ENCODE data around the gene PRUNE2.
"Not testable (repeated sequence)": the region's sequence is repeated elsewhere in the genome, so short reads cannot be mapped to it uniquely, and the experiment has no call there.

PRUNE2 gene

DNA sequence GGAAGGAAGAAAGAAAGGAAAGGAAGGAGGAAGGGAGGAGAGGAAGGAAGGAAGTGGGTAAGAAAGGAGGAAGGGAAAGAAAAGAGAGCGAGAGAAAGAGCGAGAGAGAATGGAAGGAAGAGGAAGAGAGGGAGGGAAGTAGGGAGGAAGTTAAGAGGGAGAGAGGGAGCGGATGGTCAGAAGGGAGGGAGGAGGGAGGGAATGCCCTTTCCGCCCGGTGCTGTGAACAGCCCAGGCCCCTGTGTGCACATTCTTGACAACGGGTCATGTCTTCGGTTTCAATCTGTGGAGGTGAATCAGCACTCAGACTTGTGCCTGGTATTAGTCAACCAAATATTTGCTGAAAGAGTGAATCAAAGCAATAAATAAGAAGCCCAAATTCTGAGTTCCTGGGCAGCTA lies 39.2 kb downstream of the PRUNE2 start:
- no peak for DNase-seq

DNA sequence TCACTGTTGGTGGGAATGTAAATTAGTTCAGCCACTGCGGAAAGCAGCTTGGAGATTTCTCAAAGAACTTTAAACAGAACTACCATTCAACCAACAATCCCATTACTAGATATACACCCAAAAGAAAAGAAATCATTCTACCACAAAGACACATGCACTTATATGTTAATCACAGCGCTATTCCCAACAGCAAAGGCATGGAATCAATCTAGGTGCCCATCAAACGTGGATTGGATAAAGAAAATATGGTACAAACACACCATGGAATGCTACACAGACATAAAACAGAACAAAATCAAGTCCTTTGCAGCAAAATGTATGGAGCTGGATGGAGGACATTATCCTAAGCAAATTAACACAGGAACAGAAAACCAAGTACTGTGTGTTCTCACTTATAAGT lies 42.1 kb downstream of the PRUNE2 start:
- no peak for DNase-seq

DNA sequence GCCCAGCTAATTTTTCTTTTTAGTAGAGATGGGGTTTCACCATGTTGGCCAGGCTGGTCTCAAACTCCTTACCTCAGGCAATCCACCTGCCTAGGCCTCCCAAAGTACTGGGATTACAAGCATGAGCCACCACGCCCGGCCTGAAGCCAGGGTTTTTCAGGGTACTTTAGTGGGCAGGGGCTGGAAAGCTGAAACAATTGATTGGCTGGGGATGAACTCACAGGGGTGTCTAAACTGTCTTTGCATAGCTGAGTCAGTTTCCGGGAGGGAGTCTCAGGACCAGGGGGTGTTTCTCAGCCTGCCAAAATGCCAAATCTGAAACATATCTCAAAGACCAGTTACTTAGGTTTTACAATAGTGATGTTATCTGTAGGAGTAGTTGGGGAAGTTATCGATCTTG lies 46.1 kb downstream of the PRUNE2 start:
- no peak for DNase-seq

DNA sequence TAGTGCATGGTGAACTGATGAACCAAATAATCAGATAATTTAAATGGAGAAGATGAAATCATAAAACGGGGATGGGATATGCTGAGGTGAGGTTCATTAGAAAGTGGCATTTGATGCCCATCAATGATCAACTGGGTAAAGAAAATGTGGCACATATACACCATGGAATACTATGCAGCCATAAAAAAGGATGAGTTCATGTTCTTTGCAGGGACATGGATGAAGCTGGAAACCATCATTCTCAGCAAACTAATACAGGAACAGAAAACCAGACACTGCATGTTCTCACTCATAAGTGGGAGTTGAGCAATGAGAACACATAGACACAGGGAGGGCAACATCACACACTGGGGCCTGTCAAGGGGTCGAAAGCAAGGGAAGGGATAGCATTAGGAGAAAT lies 47.7 kb downstream of the PRUNE2 start:
- not testable (repeated sequence) for DNase-seq

DNA sequence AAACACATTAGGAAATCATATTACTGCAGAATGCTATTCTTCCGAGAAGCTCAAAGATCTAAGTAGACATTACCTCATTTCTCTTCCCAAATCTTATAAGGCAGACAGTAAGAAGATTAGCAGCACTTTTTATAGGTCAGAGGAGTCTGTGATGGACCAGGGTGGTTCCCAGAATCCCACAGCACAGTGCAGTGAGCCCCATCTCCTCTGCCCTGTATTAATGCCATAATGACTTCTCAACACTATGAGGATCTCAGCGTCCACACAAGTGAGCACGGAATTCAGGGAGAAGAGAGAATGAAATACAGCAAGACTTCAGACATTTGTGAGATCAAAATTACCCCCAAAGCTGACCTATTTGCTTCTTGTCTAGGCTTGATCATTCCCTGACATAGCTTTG lies 49.9 kb downstream of the PRUNE2 start:
- no peak for DNase-seq

DNA sequence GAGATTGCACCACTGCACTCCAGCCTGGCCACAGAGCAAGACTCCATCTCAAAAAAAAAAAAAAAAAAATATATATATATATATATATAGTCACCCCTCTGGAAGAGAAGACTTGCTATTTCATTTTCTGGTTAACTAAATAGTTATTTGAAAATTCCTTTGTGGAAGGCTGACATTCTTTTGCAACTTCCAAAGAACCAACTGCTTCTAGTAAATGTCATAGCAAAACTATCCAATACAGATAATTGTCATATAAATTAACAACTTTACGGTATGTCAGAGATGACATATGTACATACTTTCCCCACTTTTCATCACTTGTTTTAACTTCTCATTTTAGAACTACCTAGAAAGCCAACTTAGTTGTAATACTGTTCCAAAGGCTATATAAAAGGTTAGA lies 50.9 kb downstream of the PRUNE2 start:
- DNase-seq: no peak

DNA sequence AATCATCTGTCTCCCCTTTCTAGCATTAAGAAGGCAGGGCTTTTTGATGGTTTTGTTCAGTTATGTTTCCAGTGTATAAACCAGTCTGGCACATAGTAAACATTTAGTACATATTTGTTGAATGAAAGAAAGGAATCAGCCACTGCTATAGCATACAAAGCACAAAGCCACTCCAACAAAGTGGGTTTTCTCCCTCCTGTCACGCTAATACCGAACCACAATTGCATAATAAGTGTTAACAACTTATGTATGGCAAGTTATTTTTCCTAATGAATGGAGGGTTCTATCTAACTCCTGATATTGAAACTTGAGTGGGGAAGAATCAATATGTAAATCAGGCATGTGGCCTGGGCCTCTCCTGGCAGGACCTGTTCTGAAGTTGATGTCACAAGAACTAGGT lies 53.9 kb downstream of the PRUNE2 start:
- no peak for DNase-seq

DNA sequence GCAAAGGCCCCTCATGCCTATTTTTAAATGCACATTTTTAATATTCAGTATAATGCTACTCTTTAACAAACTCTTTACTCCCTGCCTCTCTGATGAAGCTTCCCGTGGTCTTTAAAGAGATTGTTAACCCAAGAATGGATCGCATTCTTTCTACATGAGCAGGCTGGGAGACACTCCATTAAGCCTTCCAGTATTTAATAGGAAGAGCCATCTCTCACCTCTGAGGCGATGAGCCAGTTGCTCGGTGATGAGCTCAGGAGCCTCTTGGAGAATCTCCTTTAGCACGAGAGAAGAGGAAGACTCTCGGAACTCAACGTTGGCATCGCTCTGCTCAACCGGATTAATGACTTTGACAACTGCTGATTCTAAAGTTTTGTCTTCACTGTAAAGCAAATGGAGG lies 59.6 kb downstream of the PRUNE2 start:
- no peak for DNase-seq

DNA sequence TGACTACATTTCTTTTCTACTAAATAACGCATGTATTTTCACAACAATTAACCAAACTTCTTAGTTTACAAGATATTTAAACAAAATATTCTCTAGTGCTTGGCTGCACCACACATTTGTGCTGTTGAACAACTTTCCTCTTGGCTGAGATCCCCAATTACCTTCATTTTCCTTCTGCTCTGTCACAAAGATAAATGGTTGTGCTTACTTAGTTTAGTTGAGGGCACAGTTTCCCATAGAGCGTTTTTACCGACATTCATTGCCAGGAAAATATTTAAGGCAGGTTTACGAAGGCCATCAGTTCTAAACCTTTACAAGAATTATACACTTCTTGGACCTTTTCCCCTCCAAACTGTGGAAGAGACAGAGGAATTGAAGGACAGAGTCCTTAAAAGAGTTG lies 60.7 kb downstream of the PRUNE2 start:
- no peak for DNase-seq

DNA sequence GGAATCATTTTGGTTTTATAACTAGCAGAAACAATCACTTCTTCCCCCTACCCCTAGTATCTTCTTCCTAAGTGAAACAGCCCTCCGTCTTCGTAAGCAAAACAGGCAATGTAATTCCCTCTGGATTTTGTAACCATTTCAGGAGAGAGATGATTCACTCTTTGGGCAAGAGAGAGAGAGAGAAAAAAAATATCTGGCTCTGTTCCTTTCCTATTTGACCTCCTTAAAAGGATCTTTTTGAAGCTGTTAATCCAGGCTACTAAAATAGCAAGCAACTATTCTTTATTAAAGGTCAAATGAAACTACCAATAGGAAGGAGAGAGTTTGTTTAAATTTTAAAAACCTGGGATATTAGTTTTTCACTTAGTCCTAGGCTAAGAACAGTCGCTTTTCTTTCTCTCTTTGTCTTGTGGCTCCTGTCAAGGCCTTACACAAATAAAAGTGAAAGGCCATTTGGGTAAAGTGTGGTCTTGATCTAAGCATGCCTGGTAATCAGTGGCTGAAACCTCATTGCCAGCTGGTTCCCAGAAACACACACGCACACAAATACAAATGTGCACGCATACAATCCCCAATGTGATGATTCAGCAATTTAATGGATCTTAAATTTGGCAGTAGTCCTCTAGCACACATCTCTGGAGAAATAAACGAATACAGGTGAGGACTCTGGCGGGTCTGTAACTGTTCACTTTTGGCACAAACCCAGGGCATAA lies 70.2 kb downstream of the PRUNE2 start:
- DNase-seq: no peak

DNA sequence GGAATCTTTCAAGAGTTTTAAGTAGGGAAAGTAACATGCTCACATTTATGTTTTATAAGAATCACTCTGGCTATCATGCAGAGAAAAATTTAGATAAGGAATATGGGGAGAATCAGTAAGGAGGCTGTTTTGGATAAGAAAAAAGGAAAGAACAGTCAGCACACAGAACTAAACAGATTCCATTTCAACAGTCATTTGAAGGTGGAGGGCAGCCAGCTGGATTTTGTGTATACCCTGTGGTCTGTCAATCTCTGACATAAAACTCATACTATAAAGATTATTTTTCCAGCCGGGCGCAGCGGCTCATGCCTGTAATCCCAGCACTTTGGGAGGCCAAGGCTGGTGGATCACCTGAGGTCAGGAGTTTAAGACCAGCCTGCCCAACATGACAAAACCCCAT lies 77.5 kb downstream of the PRUNE2 start:
- DNase-seq: no peak

DNA sequence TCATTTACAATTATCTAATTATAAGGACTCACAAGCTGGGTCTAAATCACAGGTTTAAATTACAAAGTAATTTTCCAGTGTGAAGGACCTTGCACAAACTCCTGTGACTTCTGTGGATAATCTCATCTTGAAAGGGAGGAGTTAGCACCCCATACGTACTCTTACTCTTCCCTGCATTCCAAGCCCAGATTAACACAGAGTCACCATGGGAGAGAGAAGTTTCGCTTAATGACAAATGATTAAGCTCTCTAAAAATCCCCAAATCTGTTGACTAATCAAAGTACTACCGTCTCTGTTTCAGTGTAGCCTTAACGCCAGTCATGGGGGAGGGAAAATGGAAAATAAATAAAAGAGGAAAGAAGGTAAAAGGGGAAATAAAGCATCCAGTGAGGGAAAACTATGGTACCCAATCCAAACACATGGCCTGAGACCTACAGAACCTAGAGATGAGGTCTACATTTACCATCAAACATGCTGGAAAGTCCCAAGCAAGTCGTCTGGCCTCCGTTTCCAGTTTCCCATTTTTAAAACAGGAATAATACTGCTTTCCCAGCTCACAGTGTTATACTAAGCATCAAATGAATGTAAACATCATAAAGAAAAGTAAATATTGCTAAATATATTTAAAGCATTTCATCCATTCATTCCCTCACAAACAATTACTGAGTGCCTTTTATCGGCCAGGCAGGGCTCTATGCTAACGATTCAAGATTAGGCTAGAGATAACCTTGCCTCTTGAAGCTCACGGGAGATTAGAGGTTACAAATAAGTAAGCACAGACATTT lies 78.4 kb downstream of the PRUNE2 start:
- no peak for DNase-seq

DNA sequence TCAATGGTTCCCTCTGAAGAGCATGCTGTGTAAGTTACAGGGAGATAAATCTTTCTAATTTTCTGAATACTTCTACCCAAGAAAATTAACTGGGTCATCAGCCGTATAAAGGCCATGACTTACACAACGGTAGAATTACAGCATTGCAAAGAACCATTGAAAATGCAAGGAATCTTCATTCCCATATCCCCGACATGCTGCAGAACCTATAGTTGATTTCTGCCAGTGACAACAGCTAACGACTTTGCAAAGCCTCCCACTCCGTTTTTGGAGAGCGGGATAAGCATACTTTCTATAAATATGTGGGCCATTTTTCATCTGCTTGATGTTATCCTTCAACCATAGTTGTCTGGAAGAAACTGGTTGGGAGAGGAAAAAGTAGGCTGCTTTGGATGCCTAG lies 85.5 kb downstream of the PRUNE2 start:
- no peak for DNase-seq

DNA sequence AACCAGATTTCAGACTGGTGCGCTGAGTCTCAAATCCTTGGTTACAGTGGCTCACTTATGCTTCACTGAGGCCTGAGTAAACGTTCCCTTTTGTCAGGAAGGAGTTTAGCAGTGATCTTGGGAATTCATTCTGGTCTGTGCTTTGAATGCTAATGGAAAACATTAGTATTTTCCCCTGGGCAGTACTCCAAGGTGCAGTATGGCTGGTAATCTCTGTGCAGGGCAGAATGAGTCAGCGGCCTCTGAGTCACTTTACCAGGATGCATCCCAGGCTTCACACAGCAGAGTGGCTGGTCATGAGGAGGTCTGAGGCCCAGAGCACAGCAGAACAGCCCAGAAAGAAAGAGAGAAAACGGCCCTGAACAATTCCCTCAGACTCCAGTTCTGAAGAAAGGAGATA lies 87.6 kb downstream of the PRUNE2 start:
- no peak for DNase-seq

DNA sequence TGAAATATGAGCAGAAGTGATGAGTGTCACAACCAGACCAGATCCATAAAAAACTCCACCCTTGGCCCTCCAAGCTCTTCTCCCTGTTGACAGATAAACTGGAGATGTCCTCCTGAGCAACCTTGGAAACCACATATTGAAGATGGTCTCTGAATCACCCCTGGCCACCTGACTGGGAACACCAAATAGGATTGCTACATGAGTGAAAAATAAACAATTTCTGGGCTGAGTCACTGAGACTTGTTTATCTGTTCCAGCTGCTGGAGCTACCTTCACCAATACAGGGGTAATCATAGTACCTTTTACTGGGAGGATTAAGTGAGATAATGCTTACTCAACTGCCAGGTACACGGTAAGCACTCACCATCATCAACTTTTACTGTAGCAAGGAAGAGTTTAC lies 88.4 kb downstream of the PRUNE2 start:
- no peak for DNase-seq

DNA sequence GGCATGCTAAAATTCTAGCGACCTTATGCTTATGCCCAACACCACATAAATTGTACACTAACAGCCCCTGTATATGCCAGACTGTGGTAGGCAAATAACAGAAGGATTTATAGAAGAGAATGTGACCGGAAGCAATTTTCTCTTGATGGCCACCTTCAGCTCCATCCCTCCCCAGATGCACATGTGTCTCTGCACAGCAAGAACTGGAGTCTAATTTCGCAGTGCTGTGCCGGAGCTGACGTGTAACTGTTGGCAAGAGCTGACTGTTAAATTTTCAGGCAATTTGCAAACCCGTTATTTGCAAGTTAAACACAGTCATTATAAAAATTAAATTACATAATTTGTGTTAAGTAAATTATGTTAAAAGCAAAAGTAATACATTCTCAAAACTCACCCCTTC lies 93.3 kb downstream of the PRUNE2 start:
- no peak for DNase-seq

DNA sequence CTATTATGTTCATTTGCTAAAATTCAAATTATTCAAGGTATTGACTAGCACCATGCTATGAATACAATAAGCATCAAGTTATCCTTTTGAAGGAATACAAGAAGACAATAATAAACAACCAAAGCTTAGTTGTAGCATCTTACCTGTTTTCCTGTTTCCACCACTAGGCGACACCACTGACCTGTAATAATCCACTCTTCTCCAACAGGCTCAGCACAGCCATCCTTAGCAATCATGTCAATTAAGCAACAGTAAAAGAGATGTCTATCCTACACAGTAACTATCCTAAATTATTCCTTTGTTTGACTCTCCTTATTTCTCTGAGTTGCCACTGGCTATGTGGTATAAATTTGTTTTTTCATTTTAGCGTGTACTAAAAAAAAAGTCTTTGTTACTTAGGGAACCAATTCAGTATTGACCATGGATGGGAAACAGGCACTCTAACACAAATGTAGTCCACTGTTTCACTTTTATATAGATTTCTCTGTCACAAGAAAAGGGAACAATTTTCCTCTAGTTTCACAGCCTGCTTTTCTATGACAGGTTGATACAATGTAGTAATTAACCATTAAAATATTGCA lies 95.4 kb downstream of the PRUNE2 start:
- no peak for DNase-seq

DNA sequence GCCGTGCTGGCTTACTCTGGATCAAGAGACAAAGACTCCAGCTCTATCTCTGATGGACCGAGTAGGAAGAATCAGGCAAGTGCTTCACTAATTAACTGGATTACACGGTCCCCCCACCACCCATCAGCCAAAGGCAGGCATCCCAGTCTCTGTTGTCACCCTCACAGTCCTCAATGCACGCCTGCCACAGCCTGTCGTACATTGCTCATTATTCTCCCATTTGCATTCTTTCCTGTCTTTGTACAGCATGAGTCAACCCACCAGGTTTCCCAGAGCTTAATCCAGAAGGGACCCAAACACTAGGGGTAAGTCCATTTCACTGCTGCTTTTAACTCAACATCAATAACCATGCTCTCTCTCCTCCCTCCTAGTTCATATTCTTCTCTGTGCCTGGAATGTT lies 97.3 kb downstream of the PRUNE2 start:
- DNase-seq: no peak

DNA sequence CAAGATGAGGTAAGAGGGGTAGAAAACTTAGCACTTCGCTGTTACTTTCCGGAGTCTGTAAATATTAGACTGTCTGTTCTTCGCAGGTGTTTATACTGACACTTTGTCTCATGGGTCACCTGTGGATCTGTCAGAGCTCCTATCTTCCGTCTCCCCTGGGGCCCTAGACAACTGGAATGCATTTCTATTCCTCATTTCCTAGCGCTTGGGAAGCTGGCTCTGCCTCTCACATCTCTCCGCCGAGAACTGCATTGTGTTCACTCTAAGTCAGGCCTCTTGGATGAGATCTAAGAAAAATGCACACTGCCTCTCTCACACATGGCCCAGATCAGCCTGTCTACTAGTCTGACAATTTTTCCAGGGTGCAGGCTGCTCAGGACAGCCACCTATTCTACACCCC lies 102.2 kb downstream of the PRUNE2 start:
- no peak for DNase-seq

DNA sequence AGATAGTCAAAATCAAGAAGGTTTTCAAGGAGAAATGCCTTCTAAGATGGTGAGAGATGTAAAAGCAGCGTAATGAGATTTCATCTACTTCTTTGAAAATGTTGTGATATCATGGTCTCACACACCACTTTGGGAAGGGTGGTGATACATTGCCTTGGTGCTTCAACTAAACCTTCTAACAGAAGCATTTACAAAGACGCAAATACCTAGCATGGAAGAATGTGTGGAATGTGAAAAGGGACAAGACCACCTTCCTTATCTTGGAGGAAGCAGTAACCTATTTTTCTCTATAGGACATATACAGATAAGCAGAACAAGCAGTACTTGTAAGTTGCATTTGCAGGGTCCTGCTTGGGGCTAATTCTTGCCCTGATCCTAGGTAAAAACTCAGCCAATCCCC lies 102.8 kb downstream of the PRUNE2 start:
- no peak for DNase-seq

DNA sequence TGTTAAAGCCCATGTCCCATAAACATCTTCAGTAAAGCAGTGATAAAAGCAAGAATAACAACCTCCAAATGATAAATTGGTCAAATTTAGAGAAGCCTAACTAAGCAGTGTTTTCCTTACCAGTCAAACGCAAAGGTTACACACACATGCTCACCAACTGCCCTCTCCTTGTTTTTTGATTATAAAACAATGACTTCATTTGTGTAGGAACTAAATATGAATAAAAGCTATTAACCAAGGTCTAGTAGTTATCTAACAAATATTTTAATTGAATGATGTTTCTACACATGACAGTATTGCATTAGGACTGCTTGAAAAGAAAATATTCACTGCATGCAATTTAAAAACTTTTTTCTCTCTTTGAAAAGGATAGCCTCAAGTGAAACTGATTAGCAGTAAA lies 105.0 kb downstream of the PRUNE2 start:
- DNase-seq: no peak

DNA sequence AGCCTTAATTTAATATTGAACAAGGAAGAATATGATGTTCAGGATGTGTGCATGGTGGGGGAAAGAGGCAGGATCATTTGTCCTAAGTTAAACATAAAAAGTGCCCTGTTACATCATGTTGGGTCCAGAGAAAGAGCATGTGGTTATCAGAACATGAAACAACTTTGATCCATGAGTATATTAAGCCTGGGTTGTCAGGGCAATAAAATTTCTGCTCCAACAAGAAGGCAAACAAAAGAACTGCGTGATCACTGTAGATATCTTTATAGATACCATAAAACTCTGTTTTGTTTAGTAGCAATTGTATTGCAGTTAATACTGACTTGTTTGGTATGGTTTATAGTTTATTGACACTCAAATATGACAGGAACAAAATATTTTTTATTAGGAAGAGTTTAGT lies 106.4 kb downstream of the PRUNE2 start:
- DNase-seq: no peak

DNA sequence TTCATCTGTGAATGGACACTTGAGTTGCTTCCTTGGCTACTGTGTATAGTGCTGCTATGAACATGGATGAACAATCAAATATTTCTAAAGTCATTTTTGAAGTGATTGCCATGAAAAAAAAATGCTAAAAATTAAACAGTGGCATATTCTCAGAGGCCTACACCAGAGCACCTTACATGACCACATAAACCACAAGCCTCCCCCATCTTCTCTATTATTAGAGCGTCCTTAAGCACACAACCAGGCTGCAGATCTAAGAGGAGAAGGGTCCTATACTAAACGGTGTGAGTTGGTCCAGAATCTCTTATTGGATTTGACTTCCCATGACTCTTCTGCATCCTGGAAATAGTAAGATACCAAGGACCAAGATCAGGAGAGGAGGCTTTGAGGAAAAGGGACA lies 107.4 kb downstream of the PRUNE2 start:
- DNase-seq: no peak

DNA sequence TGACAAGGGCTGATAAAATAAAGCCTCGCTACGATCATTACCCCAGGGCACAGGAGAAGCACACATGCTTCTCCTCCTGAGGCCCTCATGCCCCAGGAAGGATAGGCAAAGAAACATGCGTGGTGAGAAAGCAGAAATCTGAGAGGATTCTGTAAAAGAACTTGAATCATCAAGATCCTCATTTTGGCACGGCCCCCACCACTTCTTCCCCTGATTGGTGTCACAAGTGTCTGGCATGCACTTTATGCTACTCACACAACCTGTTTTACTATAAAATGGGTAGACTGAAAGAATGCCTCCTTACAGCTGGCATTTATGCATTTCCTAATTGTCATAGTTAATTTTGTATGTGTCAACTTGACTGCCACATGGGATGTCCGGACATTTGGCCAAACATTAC lies 109.6 kb downstream of the PRUNE2 start:
- no peak for DNase-seq

All from CD4-positive, alpha-beta T cell treated with Interleukin-17A for 4 hours (primary cell).